ENCODE results near the gene PAOX. TPM values are rescaled to one million over a fixed set of nuclear protein-coding genes. Genes with fewer than 3 reads are reported as not detected.

PAOX gene
- total and polyA plus RNA-seq, 4 donors = 2.1 to 11.3 (median 6.2) TPM

Small RNA genes lying within 50 kb of the gene (microRNA-seq; reads per million reads assigned to microRNA genes)
- 0 to 0.60 reads per million in 2 donors for gene MIR3944

Other genes with a start within 250 kb of the PAOX start
- gene KNDC1, start 219.0 kb upstream of the PAOX start, total RNA-seq = under 1 TPM; 0.13 to 0.36 TPM
- gene KNDC1, start 219.0 kb upstream of the PAOX start, polyA plus RNA-seq = under 1 TPM; 0.05 to 0.25 TPM
- not detected for gene UTF1, start 149.0 kb upstream of the PAOX start, total RNA-seq
- gene UTF1, start 149.0 kb upstream of the PAOX start, polyA plus RNA-seq = not detected
- 1 to 10 TPM; 4.0 to 7.4 TPM for gene VENTX, start 141.4 kb upstream of the PAOX start, total RNA-seq
- 1 to 10 TPM; 1.0 to 1.3 TPM for gene VENTX, start 141.4 kb upstream of the PAOX start, polyA plus RNA-seq
- 10 to 100 TPM; 11.2 to 17.0 TPM for gene ADAM8, start 102.4 kb upstream of the PAOX start, total RNA-seq
- gene ADAM8, start 102.4 kb upstream of the PAOX start, polyA plus RNA-seq = 1 to 10 TPM; 1.0 to 1.3 TPM
- 10 to 100 TPM; 40.0 to 49.1 TPM for gene TUBGCP2, start 70.4 kb upstream of the PAOX start, total RNA-seq
- gene TUBGCP2, start 70.4 kb upstream of the PAOX start, polyA plus RNA-seq = 100 to 1,000 TPM in 1 of 2 donors, 10 to 100 TPM in 1; 11.3 to 194 TPM
- 10 to 100 TPM; 18.2 to 28.5 TPM for gene ZNF511, start 70.3 kb upstream of the PAOX start, total RNA-seq
- 10 to 100 TPM; 35.6 to 39.6 TPM for gene ZNF511, start 70.3 kb upstream of the PAOX start, polyA plus RNA-seq
- not detected for gene CALY, start 42.4 kb upstream of the PAOX start, total RNA-seq
- gene CALY, start 42.4 kb upstream of the PAOX start, polyA plus RNA-seq = not detected
- gene PRAP1, start 31.9 kb upstream of the PAOX start, total RNA-seq = not detected
- 10 to 100 TPM in 1 of 2 donors, under 1 TPM in 1; 0.49 to 51.6 TPM for gene PRAP1, start 31.9 kb upstream of the PAOX start, polyA plus RNA-seq
- 10 to 100 TPM; 15.2 to 23.6 TPM for gene FUOM, start 21.2 kb upstream of the PAOX start, total RNA-seq
- gene FUOM, start 21.2 kb upstream of the PAOX start, polyA plus RNA-seq = 10 to 100 TPM; 26.3 to 54.8 TPM
- gene ECHS1, start 5.9 kb upstream of the PAOX start, total RNA-seq = 10 to 100 TPM; 34.3 to 48.9 TPM
- 10 to 100 TPM; 56.1 to 93.7 TPM for gene ECHS1, start 5.9 kb upstream of the PAOX start, polyA plus RNA-seq
- 10 to 100 TPM; 25.9 to 39.3 TPM for gene MTG1, start 14.9 kb downstream of the PAOX start, total RNA-seq
- gene MTG1, start 14.9 kb downstream of the PAOX start, polyA plus RNA-seq = 10 to 100 TPM; 13.1 to 36.1 TPM
- gene SPRN, start 45.4 kb downstream of the PAOX start, total RNA-seq = not detected
- under 1 TPM in 1 of 2 donors, not detected in 1; 0.28 TPM for gene SPRN, start 45.4 kb downstream of the PAOX start, polyA plus RNA-seq
- 1 to 10 TPM; 5.4 to 7.3 TPM for gene SCART1, start 74.7 kb downstream of the PAOX start, total RNA-seq
- gene SCART1, start 74.7 kb downstream of the PAOX start, polyA plus RNA-seq = 1 to 10 TPM in 1 of 2 donors, not detected in 1; 2.4 TPM
- 1 to 10 TPM; 3.4 to 4.6 TPM for gene CYP2E1, start 148.1 kb downstream of the PAOX start, total RNA-seq
- 1 to 10 TPM in 1 of 2 donors, under 1 TPM in 1; 0.63 to 6.9 TPM for gene CYP2E1, start 148.1 kb downstream of the PAOX start, polyA plus RNA-seq
- gene SYCE1, start 186.3 kb downstream of the PAOX start, total RNA-seq = under 1 TPM; 0.39 to 0.48 TPM
- gene SYCE1, start 186.3 kb downstream of the PAOX start, polyA plus RNA-seq = 1 to 10 TPM in 1 of 2 donors, not detected in 1; 1.1 TPM
- gene FRG2B, start 247.5 kb downstream of the PAOX start, total RNA-seq = not detected
- gene FRG2B, start 247.5 kb downstream of the PAOX start, polyA plus RNA-seq = not detected

Measured in aorta (tissue), 4 donors.